ENCODE results near the gene SSBP3. TPM values are rescaled to one million over a fixed set of nuclear protein-coding genes. Genes with fewer than 3 reads are reported as not detected.
"Not testable (repeated sequence)": the region's sequence is repeated elsewhere in the genome, so short reads cannot be mapped to it uniquely, and the experiment has no call there.

Gene SSBP3
- total RNA-seq, 2 donors from 2014 or later, result 63.8 to 76.5 TPM

- Histone ChIP-seq H3K27ac (no peak overlapping the region), H3K4me3 (no peak overlapping the region), H3K27me3 (no peaks in the 10 kb centered on the region), H3K9me3 (no peaks in the 10 kb centered on the region), H3K4me1 (no peaks in the 10 kb centered on the region), H3K36me3 (peaks cover 25% of the 10 kb centered on the region), H3K9ac (ENCODE audit: low read depth in 2 of 2, low read length in 2 of 2) (no peak overlapping the region)
- TF ChIP-seq, protein P1, sequence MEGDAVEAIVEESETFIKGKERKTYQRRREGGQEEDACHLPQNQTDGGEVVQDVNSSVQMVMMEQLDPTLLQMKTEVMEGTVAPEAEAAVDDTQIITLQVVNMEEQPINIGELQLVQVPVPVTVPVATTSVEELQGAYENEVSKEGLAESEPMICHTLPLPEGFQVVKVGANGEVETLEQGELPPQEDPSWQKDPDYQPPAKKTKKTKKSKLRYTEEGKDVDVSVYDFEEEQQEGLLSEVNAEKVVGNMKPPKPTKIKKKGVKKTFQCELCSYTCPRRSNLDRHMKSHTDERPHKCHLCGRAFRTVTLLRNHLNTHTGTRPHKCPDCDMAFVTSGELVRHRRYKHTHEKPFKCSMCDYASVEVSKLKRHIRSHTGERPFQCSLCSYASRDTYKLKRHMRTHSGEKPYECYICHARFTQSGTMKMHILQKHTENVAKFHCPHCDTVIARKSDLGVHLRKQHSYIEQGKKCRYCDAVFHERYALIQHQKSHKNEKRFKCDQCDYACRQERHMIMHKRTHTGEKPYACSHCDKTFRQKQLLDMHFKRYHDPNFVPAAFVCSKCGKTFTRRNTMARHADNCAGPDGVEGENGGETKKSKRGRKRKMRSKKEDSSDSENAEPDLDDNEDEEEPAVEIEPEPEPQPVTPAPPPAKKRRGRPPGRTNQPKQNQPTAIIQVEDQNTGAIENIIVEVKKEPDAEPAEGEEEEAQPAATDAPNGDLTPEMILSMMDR (IDR thresholded peaks at IDR 0.05), result no peak
- intact Hi-C loops (cut with DNase I), result no loop called here
- no peak for DNase-seq
Measured at GRCh38 chr1:54212872-54213271, 193.3 kb downstream of the SSBP3 start.

- H3K36me3 ChIP-seq, result peaks cover 28% of the 10 kb centered on the region
- H3K9ac ChIP-seq (ENCODE audit: low read depth in 2 of 2, low read length in 2 of 2); DNase-seq; H3K27ac ChIP-seq; H3K4me1 ChIP-seq; H3K27me3 ChIP-seq; H3K9me3 ChIP-seq; H3K4me3 ChIP-seq; intact Hi-C loops (cut with DNase I): not testable (repeated sequence)
Measured at GRCh38 chr1:54207896-54208295, 198.3 kb downstream of the SSBP3 start.

- no peaks in the 10 kb centered on the region for H3K4me1 ChIP-seq
- no peak overlapping the region for H3K9ac ChIP-seq (ENCODE audit: low read depth in 2 of 2, low read length in 2 of 2)
- H3K9me3 ChIP-seq, result no peaks in the 10 kb centered on the region
- H3K4me3 ChIP-seq, result no peak overlapping the region
- no peak overlapping the region for H3K27ac ChIP-seq
- no peaks in the 10 kb centered on the region for H3K27me3 ChIP-seq
- TF ChIP-seq, protein P1 (IDR thresholded peaks at IDR 0.05), result no peak
- H3K36me3 ChIP-seq, result peaks cover 22% of the 10 kb centered on the region
- intact Hi-C loops (cut with DNase I), result no loop called here
- DNase-seq, result no peak
Measured at GRCh38 chr1:54207287-54207686, 198.9 kb downstream of the SSBP3 start.

GRCh38 chr1:54204199-54204598 is 202.0 kb downstream of the SSBP3 start:
- no peak for DNase-seq
- no peaks in the 10 kb centered on the region for H3K27me3 ChIP-seq
- no peak overlapping the region for H3K27ac ChIP-seq
- no peak overlapping the region for H3K4me3 ChIP-seq
- intact Hi-C loops (cut with DNase I), result no loop called here
- no peak overlapping the region for H3K9ac ChIP-seq (ENCODE audit: low read depth in 2 of 2, low read length in 2 of 2)
- H3K4me1 ChIP-seq, result peaks cover 6% of the 10 kb centered on the region
- TF ChIP-seq, protein P1 (IDR thresholded peaks at IDR 0.05), result no peak
- no peaks in the 10 kb centered on the region for H3K9me3 ChIP-seq
- H3K36me3 ChIP-seq, result peaks cover 14% of the 10 kb centered on the region

DNA sequence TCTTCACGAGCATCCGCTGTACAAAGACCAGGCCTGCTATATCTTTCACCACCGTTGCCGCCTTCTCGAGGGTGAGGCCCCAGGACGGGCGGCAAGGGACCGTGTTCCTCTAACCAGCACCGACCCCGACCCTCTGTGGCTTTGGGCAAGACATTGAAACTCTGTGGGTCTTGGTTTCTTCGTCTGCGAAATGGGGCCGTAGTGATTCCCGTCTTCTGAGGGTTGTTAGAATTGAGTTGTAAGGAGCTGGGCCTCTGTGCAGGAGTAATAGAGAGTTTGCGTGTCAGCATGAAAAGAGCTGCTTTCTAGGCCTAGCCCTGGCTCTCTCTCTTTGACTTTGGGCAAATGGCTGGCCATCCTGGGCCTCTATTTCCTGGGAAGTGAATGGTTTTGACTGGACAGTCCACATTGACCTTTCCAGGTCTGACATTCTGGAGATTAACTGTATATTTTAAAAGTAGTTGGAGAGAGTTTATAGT is 205.6 kb downstream of the SSBP3 start:
- Histone ChIP-seq H3K27me3 (no peaks in the 10 kb centered on the region), H3K27ac (peak overlapping the region; percentile 24), H3K9ac (ENCODE audit: low read depth in 2 of 2, low read length in 2 of 2) (peak overlapping the region; percentile 82 to 83), H3K4me1 (peaks cover 6% of the 10 kb centered on the region), H3K9me3 (no peaks in the 10 kb centered on the region), H3K36me3 (peaks cover 5% of the 10 kb centered on the region), H3K4me3 (peak overlapping the region; percentile 80)
- DNase-seq, result no peak
- intact Hi-C loops (cut with DNase I), result no loop called here
- TF ChIP-seq, protein P1 (IDR thresholded peaks at IDR 0.05), result no peak

DNA sequence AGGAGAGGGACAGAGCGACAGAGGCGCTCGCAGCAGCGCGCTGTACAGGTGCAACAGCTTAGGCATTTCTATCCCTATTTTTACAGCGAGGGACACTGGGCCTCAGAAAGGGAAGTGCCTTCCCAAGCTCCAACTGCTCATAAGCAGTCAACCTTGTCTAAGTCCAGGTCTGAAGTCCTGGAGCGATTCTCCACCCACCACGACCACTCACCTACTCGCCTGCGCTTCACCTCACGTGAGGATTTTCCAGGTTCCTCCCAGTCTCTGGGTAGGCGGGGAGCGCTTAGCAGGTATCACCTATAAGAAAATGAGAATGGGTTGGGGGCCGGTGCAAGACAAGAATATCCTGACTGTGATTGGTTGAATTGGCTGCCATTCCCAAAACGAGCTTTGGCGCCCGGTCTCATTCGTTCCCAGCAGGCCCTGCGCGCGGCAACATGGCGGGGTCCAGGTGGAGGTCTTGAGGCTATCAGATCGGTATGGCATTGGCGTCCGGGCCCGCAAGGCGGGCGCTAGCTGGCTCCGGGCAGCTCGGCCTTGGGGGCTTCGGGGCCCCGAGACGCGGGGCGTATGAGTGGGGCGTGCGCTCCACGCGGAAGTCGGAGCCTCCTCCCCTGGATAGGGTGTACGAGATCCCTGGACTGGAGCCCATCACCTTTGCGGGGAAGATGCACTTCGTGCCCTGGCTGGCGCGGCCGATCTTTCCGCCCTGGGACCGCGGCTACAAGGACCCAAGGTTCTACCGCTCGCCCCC is 206.3 kb downstream of the SSBP3 start, which contains the start of the genes CYB5RL and MRPL37:
Gene CYB5RL, minus strand, starts transcription at position 266 of the 754 bp plus-strand sequence. CDS start 4,414 bp downstream, outside the sequence.
Gene MRPL37, plus strand, starts transcription at position 403 of the 754 bp plus-strand sequence. Its CDS starts 77 bp downstream, at position 480.
- TF ChIP-seq, protein P1 (IDR thresholded peaks at IDR 0.05), result no peak
- Histone ChIP-seq H3K4me1 (peaks cover 6% of the 10 kb centered on the region), H3K36me3 (peaks cover 3% of the 10 kb centered on the region), H3K9me3 (no peaks in the 10 kb centered on the region), H3K9ac (ENCODE audit: low read depth in 2 of 2, low read length in 2 of 2) (peak within 1 kb of the TSS; percentile 82 to 83), H3K27ac (peak within 1 kb of the TSS; percentile 24), H3K4me3 (peak within 1 kb of the TSS; percentile 80), H3K27me3 (no peaks in the 10 kb centered on the region)
- DNase-seq, result peak; percentile 98
- intact Hi-C loops (cut with DNase I), result loop anchor here (10.0 kb wide), 1 partner anchor 195 kb away; no protein-coding TSS in a partner anchor
